ENCODE data around the gene NR2C2. TPM values are rescaled to one million over a fixed set of nuclear protein-coding genes. Genes with fewer than 3 reads are reported as not detected.

NR2C2 gene
- polyA plus RNA-seq, 1 donor: 66.5 TPM

GRCh38 chr3:15017191-15017590, 69.8 kb downstream of the NR2C2 start:
- no peak for DNase-seq

DNA sequence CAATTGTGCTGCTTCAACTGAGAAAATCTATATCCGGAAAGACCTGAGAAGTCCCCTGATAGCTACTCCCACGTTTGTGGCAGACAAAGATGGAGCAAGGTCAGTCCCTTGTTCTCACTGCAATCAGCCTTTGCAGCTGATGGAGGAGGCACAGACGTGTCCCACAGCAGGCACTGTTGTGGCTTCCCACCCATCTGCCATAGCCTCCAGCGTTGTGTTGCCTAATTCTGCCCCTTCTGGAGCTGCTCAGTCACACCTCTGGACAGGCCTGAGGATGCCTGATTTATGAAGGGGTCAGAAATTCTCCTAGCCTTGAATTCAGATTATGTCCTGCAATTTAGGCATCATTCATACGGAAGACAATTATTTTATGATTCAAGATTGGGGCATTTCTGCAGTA, 75.9 kb downstream of the NR2C2 start:
- no peak for DNase-seq

- DNase-seq: no peak
Observed at GRCh38 chr3:15023719-15024118, 76.3 kb downstream of the NR2C2 start.

DNA sequence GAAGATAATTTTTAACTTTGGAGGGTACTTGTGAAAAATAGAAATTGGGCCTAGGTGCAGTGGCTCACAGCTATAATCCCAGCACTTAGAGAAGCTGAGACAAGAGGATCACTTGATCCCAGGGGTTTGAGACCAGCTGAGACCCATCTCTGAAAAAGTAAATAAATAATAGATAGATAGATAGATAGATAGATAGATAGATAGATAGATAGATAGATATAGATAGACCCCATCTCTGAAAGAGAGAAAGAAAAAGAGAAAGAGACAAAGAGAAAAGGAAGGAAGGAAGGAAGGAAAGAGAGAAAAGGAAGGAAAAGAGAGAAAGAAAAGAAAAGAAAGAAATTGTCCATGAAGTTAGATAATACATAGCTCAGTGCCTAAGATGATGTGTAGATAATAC, 82.2 kb downstream of the NR2C2 start:
- no peak for DNase-seq

- DNase-seq: no peak
Observed at GRCh38 chr3:15032650-15033049, 85.3 kb downstream of the NR2C2 start.

- DNase-seq: no peak
Observed at GRCh38 chr3:15033103-15033502, 85.7 kb downstream of the NR2C2 start.

- DNase-seq: no peak
Observed at GRCh38 chr3:15038306-15038705, 90.9 kb downstream of the NR2C2 start.

GRCh38 chr3:15040844-15041243, 93.5 kb downstream of the NR2C2 start:
- DNase-seq: no peak

DNA sequence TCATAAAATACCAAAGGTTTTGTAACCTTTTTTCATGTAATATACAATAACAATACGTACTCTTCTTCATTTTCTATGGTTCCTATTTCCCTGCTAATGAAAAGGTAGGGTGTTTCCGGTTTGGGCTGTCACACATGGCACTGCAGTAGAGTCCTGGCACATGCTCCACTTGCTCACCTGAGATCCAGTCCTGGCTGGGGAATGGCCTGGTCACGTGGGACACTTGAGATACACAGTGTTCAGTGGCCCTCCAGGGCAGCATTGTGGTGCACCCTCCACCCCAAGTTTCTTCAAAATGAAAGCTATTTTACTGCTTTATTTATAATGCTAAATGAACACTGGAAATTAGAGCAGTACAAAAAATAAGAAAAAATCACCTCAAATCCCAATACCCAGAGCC, 94.6 kb downstream of the NR2C2 start:
- no peak for DNase-seq

DNA sequence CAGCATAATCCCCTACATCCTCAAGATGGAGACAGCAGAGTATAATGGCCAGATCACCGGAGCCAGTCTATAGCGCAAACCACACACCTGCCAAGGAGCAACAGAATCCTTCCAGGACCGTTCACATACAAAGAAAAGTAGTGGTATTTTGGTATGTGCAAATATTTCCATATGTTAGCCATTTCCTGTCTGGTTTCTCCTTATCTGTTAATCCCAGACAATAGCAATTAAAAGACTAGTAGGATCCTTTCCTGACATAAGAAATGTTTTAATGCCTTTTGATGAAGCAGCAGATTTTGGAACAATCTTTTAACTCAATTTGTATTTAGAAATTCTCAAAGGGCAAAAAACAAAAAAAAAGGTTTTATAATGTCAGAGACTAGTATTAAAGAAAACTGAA, 95.6 kb downstream of the NR2C2 start:
- no peak for DNase-seq

DNA sequence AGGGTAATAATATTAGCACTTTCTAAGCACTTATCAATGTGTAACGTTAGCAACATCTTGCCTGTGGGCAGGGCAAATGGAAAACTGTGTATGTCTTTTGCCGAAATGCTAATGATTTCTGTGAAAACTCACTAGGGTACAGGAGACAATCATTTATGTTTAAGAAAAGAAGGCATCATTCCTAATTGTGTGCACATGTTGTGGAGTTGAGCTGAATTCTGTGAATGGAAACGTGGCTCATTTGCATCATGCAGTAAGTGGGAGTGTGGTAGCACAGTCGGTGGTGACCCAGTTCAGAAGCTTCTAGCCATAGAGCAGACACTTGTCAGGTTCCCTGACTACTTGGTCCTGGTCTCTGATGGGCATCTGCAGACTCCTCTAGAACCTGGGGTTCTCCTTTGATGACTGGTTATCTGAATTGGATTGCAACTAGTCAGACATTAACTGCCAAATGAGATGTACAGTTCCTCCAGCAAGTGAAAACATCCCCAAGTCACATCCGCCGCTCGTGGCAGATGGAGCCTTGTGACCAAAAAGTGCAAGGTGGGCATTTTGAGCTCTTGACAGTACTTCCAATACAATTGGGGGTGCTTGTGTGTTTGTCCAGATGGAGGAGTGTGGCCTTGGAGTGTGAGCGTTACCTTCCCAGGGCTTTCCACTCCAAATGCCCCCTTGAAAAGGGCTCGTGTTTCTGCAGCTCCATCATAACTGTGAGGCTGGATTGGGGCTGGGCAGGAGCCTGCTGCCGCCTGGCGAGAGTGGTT, 96.2 kb downstream of the NR2C2 start:
- no peak for DNase-seq

DNA sequence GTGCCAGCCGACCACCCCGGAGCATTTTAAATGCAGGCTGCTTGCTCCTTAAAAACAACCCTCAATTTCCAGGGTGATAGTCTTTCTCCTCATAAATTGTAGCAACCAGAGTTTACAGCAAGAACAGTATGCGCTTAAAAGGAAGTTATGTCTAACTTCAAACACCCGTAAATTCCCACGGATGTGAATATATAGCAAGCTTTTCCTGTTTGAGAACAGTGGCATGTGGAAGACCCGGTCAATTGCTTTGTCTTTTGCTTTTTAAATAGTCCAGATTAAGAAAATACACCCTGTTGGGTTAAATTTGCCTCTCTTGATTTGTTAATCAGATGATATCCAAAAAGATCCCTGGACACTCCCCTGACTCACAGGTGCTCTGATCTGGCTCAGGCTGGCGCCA, 96.9 kb downstream of the NR2C2 start:
- DNase-seq: no peak

- no peak for DNase-seq
Observed at GRCh38 chr3:15045667-15046066, 98.3 kb downstream of the NR2C2 start.

- no peak for DNase-seq
Observed at GRCh38 chr3:15049584-15049983, 102.2 kb downstream of the NR2C2 start.

DNA sequence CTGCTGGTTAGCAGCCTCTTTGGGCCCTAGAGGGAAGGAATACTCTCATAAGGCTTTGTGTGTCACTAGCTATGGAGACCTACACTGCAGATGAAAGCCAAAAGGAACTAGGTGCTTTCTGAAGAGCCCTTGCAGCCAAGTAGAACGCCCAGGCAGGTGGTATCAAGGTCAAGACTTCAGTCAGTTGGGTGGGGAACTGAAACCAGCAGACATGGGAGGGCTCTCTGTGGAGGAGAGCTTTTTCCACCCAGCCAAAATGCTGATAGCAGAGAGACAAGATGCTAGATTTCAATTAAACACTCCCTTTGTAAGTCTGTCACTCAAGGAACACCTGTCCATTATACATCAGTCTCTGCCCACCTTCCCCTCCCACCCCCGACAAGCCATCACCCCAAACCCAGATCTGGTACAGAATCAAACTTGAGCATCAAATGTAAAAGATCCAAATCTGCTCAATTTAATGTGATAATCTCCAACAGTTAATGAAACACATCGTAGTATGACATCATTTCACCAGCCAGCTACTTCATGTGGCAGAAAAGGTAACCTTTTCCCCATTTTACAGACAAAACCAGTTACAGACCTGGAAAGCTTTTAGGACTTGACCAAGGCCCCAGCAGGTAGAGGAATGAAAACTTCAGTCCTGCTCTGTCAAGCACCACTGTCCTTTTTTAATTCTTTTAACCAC, 103.2 kb downstream of the NR2C2 start:
- DNase-seq: no peak

DNA sequence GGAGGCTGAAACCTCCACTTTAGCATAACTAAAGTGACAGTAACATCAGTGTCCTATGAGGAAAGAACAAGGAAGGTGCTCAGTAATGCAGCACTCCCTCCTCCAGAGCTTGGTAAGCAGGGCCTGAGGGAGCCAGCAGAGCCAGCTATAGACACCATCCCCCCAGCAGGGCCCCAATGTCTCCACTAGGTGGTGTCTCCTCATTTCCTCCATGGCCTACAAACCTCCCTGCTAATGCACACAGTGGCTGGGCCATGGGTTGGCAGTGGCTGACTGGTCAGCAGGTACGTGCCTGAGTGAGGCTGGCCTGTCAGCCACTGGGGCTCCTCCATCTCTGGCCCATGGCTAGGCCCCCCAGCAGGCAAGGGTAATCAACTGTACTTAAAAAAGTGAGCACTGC, 104.1 kb downstream of the NR2C2 start:
- no peak for DNase-seq

DNA sequence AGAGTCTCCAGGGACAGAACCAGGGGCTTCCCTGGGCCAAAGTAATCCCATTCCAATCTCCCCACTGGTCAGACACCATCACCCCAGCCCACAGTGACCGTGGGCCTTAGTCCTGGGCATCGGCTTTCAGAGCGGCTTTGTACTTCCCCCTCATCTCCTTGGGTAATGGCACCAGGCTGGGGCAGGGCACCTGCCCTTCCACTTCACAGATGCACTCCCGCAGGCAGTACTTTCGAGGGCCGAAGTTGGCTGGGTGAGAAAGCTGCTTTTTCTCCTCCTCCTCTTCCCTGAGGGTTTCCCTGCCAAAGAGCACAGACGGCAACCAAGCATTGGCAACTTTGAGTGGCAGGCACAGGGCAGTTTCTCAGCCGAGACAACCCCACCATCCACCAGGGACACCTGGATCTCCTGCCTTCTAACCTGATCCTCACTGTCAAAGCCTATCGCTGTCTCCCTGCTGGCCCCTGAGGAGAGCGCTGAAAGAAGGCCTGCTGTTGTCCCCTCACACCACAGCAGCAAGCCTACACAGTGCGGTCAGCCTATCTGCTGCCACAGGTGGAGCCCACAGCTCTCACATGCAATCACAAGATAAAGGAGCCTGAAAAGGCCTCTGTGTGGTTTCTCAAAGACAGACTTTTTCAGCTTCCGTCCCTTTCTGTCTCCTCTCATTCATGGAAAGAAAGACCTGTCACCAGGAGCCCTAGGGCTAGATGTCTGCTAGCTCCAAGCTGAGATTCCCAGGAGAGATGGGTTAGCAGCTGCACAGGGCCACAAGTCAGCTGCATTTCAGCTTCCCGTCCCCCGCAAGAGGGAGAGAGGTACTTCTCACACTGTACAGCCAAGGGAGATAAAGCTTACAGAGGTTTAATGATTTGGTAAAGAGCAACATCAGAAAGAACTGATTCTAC, 105.2 kb downstream of the NR2C2 start:
- DNase-seq: no peak

DNA sequence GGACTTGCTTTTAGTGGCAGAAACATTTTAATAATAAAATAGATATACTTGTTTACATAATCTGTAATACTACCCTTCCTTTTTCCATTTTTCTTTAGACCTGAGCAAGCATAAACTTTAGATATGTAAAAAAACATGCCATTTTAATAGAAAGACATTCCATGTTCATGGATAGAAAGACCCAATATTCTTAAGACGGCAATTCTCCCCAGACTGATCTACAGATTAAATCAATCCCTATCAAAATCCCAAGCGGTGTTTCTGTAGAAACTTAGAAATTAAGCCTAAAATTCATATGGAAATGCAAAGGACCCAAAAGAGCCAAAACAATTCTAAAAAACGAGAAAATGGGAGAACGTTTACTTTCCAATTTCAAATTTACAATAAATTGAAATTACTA, 106.2 kb downstream of the NR2C2 start:
- DNase-seq: no peak

DNA sequence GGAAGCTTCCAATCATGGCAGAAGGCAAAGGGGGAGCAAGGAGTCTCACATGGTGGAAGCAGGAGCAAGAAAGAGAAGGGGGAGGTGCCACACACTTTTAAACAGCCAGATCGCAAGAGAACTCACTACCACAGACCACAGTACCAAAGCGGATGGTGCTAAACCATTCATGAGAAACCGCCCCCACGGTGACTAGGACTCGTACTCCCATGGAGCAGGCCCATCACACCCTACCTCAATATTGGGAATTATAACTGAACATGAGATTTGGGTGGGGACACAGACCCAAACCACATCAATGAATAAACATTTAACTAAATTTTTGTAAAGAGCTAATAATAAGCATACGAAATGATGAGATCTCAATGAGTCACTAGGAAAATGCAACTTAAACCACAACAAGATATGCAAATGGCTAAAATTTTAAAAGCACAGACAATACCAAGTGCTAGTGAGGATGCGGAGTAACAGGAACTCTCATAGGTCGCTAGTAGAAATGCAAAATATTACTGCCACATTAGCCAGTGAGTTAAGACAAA, 107.7 kb downstream of the NR2C2 start:
- no peak for DNase-seq

DNA sequence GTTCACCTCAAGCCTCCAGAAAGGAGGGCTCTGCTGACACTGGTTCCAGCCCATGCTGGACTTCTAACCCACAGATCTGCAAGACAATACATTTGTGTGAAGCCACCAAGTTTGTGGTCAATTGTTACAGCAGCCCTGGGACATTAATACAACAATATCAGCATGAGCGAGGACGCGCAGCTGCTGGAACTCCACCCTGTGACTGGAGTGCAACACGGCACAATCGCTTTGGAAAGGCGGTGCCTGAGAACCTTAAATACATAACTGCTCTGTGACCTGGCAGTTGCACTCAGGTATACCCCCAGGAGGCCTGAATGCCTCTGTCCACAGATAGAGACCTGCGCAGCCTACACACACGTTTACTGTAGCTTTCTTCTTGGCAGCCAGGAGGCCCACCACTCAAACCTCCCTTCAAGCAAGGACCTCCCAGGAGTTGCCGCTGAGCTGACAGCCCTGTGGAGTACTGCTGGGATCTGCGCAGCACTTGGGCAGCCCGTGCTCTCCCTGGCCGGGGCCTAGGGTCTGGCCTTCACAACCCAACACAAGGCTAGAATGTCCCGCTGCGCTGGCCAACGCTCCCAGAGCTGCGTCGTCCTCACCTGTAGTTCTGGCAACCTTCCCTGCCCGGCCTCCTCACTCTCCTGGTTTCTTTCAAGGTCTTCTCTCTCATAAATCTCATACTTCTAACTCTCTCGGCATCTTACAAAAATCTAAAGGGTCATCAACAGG, 109.5 kb downstream of the NR2C2 start:
- no peak for DNase-seq

GRCh38 chr3:15060029-15060428, 112.6 kb downstream of the NR2C2 start:
- DNase-seq: no peak

DNA sequence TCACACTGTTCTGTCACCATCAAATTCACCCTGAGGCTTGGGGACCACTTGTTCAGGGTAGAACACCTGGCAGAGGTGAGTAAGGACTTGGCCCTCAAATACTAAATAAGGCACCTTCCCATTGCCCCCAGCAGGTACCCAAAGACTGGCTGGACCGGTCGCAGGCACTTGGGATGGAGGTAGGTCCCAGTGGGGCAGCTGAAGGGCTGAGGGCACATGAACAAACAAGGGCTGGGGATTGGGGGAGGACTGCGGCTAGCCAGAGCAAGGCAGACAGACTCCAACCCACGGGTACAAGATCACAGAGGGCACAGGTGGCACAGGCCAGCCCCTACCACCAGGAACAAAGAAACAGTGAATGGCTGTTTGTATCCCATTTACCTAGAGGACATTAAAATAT, 115.9 kb downstream of the NR2C2 start:
- DNase-seq: no peak

Measured in left kidney (tissue), 2 donors.